Neutrophil (primary cell): ENCODE results near the gene BICDL2.

ENCODE experiments used
- H3K27ac ChIP-seq: fragments of 200-600 bp; sonication (generic); 2 replicates; pipeline ENCODE4 v1.5.1; 2016; ENCODE audit warnings: mild to moderate bottlenecking, moderate library complexity
- H3K27me3 ChIP-seq: fragments of 200-600 bp; sonication (generic); 2 replicates; pipeline ENCODE4 v1.6.0; 2016; ENCODE audit warnings: mild to moderate bottlenecking
- H3K36me3 ChIP-seq: fragments of 200-600 bp; sonication (generic); 2 replicates; pipeline ENCODE4 v1.5.1; 2017
- H3K4me1 ChIP-seq, 2 experiments: fragments of 200-600 bp in 1 of 2; sonication (generic) in 1 of 2; 1 replicate in 1 of 2; 2 replicates in 1 of 2; pipeline versions ENCODE4 v1.5.1 to v1.6.1; 2013 to 2016; ENCODE audit warnings: low read depth in 1 of 2, low read length in 1 of 2, mild to moderate bottlenecking in 1 of 2, moderate library complexity in 1 of 2; ENCODE audit not compliant: control insufficient read depth in 1 of 2, insufficient read depth in 1 of 2
- H3K4me3 ChIP-seq, 2 experiments: fragments of 200-600 bp in 1 of 2; sonication (generic) in 1 of 2; 1 replicate in 1 of 2; 2 replicates in 1 of 2; pipeline ENCODE4 v1.5.1; 2013 to 2016; ENCODE audit warnings: low read depth in 1 of 2, low read length in 1 of 2, mild to moderate bottlenecking in 1 of 2, moderate library complexity in 1 of 2
- H3K9me3 ChIP-seq: fragments of 200-600 bp; sonication (generic); 2 replicates; pipeline ENCODE4 v1.5.1; 2016
- TF ChIP-seq, protein P1 (sequence below): fragments of 200-600 bp; sonication (generic); IDR thresholded peaks from 2 replicates; pipeline ENCODE4 v1.5.1; 2016; ENCODE audit warnings: antibody characterized with exemption

The BICDL2 gene

DNA sequence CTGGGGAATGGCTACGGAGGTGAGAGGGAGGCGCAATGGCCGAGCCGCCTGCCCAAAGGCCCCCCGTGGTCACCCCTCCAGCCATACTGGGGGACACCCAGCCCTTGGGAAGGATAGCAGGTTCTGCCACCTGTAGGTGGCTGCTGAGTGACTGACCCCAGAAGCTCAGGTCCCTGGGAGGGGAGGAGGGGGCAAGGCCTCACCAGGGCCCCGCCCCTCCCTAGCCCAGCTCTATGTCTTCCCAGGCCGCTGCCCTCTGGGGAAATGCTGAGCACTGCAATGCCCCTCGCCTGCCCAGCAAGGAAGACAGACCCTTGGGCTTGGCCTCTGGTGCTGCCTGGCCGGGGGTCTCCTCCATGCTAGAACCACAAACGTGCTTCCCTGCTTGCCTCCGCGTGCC, 35.4 kb downstream of the BICDL2 start:
- H3K4me3 ChIP-seq: no peak overlapping the region
- H3K9me3 ChIP-seq: no peaks in the 10 kb centered on the region
- peaks cover 19% of the 10 kb centered on the region in 2 experiments for H3K4me1 ChIP-seq
- no peak overlapping the region for H3K27ac ChIP-seq
- no peaks in the 10 kb centered on the region for H3K27me3 ChIP-seq
- peaks cover 31% of the 10 kb centered on the region for H3K36me3 ChIP-seq
- TF ChIP-seq, protein P1, sequence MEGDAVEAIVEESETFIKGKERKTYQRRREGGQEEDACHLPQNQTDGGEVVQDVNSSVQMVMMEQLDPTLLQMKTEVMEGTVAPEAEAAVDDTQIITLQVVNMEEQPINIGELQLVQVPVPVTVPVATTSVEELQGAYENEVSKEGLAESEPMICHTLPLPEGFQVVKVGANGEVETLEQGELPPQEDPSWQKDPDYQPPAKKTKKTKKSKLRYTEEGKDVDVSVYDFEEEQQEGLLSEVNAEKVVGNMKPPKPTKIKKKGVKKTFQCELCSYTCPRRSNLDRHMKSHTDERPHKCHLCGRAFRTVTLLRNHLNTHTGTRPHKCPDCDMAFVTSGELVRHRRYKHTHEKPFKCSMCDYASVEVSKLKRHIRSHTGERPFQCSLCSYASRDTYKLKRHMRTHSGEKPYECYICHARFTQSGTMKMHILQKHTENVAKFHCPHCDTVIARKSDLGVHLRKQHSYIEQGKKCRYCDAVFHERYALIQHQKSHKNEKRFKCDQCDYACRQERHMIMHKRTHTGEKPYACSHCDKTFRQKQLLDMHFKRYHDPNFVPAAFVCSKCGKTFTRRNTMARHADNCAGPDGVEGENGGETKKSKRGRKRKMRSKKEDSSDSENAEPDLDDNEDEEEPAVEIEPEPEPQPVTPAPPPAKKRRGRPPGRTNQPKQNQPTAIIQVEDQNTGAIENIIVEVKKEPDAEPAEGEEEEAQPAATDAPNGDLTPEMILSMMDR: no peak

DNA sequence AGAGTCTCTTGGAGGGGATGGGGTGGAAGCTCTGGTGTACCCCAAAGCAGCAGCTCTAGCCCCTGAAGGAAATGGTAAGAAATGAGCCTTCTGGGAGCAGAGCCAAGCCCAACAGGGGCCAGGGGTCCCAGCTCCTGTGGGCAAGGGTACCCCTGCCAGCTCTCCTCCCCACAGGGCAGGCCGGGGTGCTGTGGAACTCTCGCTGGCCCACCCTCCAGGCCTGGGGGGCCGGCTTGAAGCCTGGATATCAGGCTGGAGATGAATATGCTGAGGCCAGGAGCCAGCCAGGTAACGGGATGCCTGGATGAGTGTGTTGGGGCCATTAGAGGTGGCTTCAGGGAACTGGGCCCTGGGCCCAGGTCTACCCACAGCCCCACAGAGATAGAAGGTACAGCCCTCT, 36.2 kb downstream of the BICDL2 start:
- peaks cover 11 to 12% of the 10 kb centered on the region in 2 experiments for H3K4me1 ChIP-seq
- H3K9me3 ChIP-seq: no peaks in the 10 kb centered on the region
- TF ChIP-seq, protein P1: no peak
- H3K27me3 ChIP-seq: no peaks in the 10 kb centered on the region
- H3K36me3 ChIP-seq: peaks cover 31% of the 10 kb centered on the region
- H3K27ac ChIP-seq: no peak overlapping the region
- no peak overlapping the region for H3K4me3 ChIP-seq

DNA sequence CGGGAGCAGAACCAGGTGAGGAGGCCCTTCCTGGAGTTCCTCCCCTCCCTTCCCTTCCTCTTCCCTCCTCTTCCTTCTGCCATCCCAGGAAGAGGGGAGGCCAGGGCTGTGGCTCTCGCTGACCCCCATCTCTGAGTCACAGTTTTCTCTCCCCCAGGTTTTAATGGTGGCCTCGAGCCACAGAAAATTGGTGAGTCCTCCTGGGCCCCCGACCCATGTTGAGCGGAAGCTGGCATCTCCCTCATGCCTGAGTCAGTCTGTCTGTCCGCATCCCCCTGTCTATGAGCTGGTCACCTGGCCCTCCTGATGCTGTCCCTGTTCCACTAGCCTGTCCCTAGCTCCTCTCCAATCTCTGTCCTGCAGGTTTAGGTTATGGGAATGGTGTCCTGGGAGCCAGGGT, 36.8 kb downstream of the BICDL2 start:
- H3K36me3 ChIP-seq: peaks cover 31% of the 10 kb centered on the region
- H3K4me1 ChIP-seq: peaks cover 5 to 8% of the 10 kb centered on the region in 2 experiments
- no peak overlapping the region for H3K4me3 ChIP-seq
- H3K27ac ChIP-seq: no peak overlapping the region
- no peaks in the 10 kb centered on the region for H3K27me3 ChIP-seq
- no peaks in the 10 kb centered on the region for H3K9me3 ChIP-seq
- TF ChIP-seq, protein P1: no peak

DNA sequence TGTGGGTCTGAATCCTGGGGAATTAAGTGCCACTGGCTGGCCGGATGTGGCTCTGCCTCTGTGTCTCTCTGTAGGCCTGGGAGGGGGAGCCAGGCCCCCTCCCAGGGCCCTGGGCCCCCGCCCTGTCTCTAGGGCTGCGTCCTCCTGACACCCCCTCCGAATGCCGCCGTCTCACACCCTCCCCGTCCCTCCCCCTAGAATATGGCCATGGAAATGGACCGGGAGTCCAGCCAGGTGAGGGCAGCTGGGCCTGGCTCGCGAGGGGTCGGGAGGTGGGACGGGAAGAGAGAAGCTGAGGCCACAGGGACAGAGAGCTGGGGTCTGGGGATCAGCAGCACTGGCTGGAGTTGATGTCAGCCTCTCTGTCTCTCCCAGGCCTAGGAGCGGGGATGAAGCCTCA, 40.4 kb downstream of the BICDL2 start:
- Histone ChIP-seq H3K4me3 (no peak overlapping the region), H3K27ac (no peak overlapping the region)
- TF ChIP-seq, protein P1: no peak

DNA sequence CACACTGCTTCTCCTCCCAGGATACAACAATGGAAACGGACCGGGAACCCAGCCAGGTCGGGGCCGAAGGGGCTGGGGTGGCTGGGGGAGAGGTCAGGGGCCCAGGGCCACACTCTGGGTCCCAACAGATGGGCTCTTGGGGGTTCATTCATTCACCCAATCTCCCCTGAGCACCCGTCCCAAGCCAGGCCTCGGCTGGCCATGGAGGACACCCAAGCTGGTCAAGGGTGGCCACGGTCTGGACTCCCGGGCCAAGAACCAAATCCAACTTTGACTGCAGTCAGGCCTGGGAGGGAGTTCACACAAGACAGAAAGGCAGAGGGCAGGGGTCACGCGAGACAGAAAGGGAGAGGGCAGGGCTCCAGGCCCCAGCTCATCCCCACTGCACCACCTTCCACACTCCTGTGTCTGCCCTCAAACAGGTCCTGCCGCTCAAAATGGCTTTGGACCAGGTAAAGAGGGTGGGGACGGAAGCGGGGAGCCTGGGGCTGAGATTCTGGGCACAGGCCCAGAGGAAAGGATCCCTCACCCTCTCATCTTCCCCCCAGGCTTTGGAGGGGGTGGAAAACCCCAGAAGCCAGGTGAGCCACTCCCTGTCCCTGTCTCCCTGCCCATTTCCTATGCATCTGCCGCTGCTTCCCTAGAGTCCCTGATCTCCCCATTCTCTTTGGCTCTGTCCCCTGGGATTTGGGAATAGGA, 44.2 kb downstream of the BICDL2 start:
- Histone ChIP-seq H3K4me3 (no peak overlapping the region), H3K27me3 (peaks cover 13% of the 10 kb centered on the region), H3K27ac (no peak overlapping the region)

More for the DNA sequence above, 40.4 kb downstream of the BICDL2 start:
- Histone ChIP-seq H3K4me1 (no peaks in the 10 kb centered on the region), H3K36me3 (peaks cover 19% of the 10 kb centered on the region), H3K27me3 (no peaks in the 10 kb centered on the region), H3K9me3 (no peaks in the 10 kb centered on the region)

More for the DNA sequence above, 44.2 kb downstream of the BICDL2 start:
- TF ChIP-seq, protein P1: no peak
- no peaks in the 10 kb centered on the region for H3K9me3 ChIP-seq
- no peaks in the 10 kb centered on the region for H3K4me1 ChIP-seq
- H3K36me3 ChIP-seq: no peaks in the 10 kb centered on the region
